Skeletal muscle tissue (tissue), 4 donors: ENCODE measurements around the gene FAM83E. TPM values are rescaled to one million over a fixed set of nuclear protein-coding genes. Genes with fewer than 3 reads are reported as not detected.

Experiments
- H3K27ac ChIP-seq: one replicate; pipeline ENCODE4 v1.7.0; 2013; ENCODE audit warnings: mild to moderate bottlenecking, low read depth, low read length, inconsistent platforms
- H3K27me3 ChIP-seq, 3 donors: one replicate each; pipeline ENCODE4 v1.7.0; 2013; ENCODE audit warnings: low read length in 3 of 3; ENCODE audit not compliant: control insufficient read depth in 3 of 3, insufficient read depth in 3 of 3
- H3K36me3 ChIP-seq, 3 donors: one replicate each; pipeline ENCODE4 v1.7.0; 2013; ENCODE audit warnings: low read length in 3 of 3; ENCODE audit not compliant: control insufficient read depth in 3 of 3, insufficient read depth in 3 of 3
- H3K4me1 ChIP-seq, 3 donors: one replicate each; pipeline ENCODE4 v1.7.0; 2013; ENCODE audit warnings: low read length in 3 of 3, mild to moderate bottlenecking in 3 of 3; ENCODE audit not compliant: control insufficient read depth in 3 of 3, insufficient read depth in 3 of 3
- H3K4me3 ChIP-seq, 3 donors: one replicate each; pipeline ENCODE4 v1.7.0; 2013; ENCODE audit warnings: low read length in 3 of 3
- H3K9ac ChIP-seq, 3 donors: one replicate each; pipeline ENCODE4 v1.7.0; 2013; ENCODE audit warnings: low read length in 3 of 3, mild to moderate bottlenecking in 3 of 3, moderate library complexity in 2 of 3, low read depth in 1 of 3
- H3K9me3 ChIP-seq, 3 donors: one replicate each; pipeline ENCODE4 v1.7.0; 2013; ENCODE audit warnings: low read length in 3 of 3; ENCODE audit not compliant: control insufficient read depth in 3 of 3
- total RNA-seq: library from RNA; depleted of rRNA; stranded (reverse); fragments of >200 nt; gene quantifications from one replicate; pipeline ENCODE4 v1.2.3, GENCODE V29; 2014
- donor health status: Osteomylitis.

FAM83E gene
- total RNA-seq, 1 donor from 2014 or later, result 1.6 TPM

- Histone ChIP-seq H3K27me3 (no peaks in the 10 kb centered on the region), H3K36me3 (peaks cover 14 to 28% (median 25%) of the 10 kb centered on the region in 3 donors), H3K9ac (peak overlapping the region in 2 of 3 donors; percentile 29 to 62), H3K27ac (peak overlapping the region; percentile 44), H3K9me3 (no peaks in the 10 kb centered on the region), H3K4me1 (peaks cover 52 to 63% (median 54%) of the 10 kb centered on the region in 3 donors), H3K4me3 (no peak overlapping the region)
Measured at GRCh38 chr19:48629599-48630295, 14.9 kb upstream of the FAM83E start.

DNA sequence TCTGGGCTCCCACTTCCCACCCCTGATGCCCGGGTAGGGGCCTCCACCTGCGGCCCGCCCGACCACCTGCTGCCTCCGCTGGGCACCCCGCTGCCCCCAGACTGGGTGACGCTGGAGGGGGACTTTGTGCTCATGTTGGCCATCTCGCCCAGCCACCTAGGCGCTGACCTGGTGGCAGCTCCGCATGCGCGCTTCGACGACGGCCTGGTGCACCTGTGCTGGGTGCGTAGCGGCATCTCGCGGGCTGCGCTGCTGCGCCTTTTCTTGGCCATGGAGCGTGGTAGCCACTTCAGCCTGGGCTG is 14.4 kb upstream of the FAM83E start:
- no peaks in the 10 kb centered on the region for H3K9me3 ChIP-seq
- H3K36me3 ChIP-seq, result peaks cover 14 to 28% (median 25%) of the 10 kb centered on the region in 3 donors
- no peak overlapping the region for H3K9ac ChIP-seq
- no peak overlapping the region for H3K4me3 ChIP-seq
- H3K27ac ChIP-seq, result no peak overlapping the region
- no peaks in the 10 kb centered on the region for H3K27me3 ChIP-seq
- peaks cover 54 to 64% (median 55%) of the 10 kb centered on the region in 3 donors for H3K4me1 ChIP-seq

DNA sequence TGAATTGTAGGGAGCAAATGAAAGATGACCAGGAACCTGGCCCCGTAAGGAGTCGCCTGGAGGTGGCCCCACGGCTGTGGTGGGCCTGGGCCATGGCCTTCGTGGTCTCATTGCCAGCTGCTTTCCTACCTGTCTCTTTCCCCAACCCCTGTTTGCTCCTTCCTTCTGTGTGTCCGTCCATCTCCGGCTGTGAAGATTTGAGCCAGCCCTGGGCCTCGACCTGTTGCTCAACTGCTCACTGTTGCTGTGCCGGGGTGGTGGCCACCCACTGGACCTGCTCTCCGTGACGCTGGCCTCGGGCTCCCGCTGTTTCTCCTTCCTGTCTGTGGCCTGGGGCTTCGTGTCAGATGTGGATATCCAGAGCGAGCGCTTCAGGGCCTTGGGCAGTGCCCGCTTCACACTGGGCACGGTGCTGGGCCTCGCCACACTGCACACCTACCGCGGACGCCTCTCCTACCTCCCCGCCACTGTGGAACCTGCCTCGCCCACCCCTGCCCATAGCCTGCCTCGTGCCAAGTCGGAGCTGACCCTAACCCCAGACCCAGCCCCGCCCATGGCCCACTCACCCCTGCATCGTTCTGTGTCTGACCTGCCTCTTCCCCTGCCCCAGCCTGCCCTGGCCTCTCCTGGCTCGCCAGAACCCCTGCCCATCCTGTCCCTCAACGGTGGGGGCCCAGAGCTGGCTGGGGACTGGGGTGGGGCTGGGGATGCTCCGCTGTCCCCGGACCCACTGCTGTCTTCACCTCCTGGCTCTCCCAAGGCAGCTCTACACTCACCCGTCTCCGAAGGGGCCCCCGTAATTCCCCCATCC is 13.8 kb upstream of the FAM83E start:
- Histone ChIP-seq H3K4me3 (no peak overlapping the region), H3K4me1 (peaks cover 51 to 61% (median 52%) of the 10 kb centered on the region in 3 donors), H3K36me3 (peaks cover 14 to 28% (median 25%) of the 10 kb centered on the region in 3 donors), H3K9ac (no peak overlapping the region), H3K27me3 (no peaks in the 10 kb centered on the region), H3K27ac (no peak overlapping the region), H3K9me3 (no peaks in the 10 kb centered on the region)

DNA sequence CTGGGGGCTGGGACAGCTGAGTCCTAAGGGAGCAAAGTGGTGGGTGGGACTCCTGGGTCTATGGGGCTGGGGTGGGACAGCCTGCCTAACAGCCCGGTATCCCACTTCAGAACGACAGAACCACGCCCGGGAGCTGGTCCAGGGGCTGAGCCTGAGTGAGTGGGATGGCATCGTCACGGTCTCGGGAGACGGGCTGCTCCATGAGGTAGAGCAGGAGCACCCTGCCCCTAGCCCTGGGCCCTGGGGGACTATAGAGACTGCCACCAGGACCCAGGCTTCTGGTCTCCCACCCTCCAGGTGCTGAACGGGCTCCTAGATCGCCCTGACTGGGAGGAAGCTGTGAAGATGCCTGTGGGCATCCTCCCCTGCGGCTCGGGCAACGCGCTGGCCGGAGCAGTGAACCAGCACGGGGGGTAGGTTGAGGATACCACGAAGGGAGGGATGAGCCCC is 13.0 kb upstream of the FAM83E start:
- Histone ChIP-seq H3K4me1 (peaks cover 50 to 58% (median 51%) of the 10 kb centered on the region in 3 donors), H3K9ac (no peak overlapping the region), H3K27me3 (no peaks in the 10 kb centered on the region), H3K4me3 (no peak overlapping the region), H3K36me3 (peaks cover 9 to 24% (median 20%) of the 10 kb centered on the region in 3 donors), H3K9me3 (no peaks in the 10 kb centered on the region), H3K27ac (no peak overlapping the region)

DNA sequence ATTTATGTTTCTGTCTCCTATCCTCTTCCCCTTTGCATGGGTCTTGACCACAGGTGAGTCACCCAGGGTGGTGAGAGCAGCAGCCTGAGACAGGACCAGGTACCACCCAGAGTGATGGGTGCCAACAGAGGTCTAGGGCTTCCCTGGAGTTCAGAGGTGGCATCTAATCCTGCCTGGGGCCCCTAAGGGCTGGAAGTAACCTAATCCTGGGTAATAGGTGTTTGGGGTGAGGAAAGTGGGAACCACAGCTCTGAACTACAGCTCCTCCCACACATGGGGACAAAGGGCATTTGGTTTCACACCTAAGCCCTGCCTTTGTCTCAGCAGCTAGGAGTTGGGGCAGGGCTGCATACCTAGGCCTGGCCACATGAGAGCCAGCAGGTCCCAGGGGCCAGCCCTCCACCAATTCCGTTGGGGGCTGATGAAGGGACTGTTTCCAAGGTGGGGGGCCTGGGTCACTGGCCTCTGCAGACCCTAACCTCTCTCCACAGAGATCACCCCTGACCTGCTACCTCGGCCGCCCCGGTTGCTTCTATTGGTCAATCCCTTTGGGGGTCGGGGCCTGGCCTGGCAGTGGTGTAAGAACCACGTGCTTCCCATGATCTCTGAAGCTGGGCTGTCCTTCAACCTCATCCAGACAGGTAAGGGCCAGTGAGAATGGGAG is 12.5 kb upstream of the FAM83E start:
- H3K9me3 ChIP-seq, result no peaks in the 10 kb centered on the region
- no peaks in the 10 kb centered on the region for H3K27me3 ChIP-seq
- peaks cover 45 to 53% (median 45%) of the 10 kb centered on the region in 3 donors for H3K4me1 ChIP-seq
- no peak overlapping the region for H3K4me3 ChIP-seq
- no peak overlapping the region for H3K27ac ChIP-seq
- peaks cover 7 to 19% (median 17%) of the 10 kb centered on the region in 3 donors for H3K36me3 ChIP-seq
- H3K9ac ChIP-seq, result peak overlapping the region in 1 of 3 donors; percentile 25

DNA sequence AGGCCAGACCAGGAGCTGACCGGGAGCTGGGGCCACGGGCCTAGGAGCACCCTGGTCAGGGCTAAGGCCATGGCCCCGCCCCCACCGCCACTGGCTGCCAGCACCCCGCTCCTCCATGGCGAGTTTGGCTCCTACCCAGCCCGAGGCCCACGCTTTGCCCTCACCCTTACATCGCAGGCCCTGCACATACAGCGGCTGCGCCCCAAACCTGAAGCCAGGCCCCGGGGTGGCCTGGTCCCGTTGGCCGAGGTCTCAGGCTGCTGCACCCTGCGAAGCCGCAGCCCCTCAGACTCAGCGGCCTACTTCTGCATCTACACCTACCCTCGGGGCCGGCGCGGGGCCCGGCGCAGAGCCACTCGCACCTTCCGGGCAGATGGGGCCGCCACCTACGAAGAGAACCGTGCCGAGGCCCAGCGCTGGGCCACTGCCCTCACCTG is 11.0 kb upstream of the FAM83E start:
- H3K27me3 ChIP-seq, result no peaks in the 10 kb centered on the region
- peaks cover 3 to 11% (median 9%) of the 10 kb centered on the region in 3 donors for H3K36me3 ChIP-seq
- H3K9me3 ChIP-seq, result no peaks in the 10 kb centered on the region
- H3K27ac ChIP-seq, result no peak overlapping the region
- peaks cover 36 to 39% (median 37%) of the 10 kb centered on the region in 3 donors for H3K4me1 ChIP-seq
- no peak overlapping the region for H3K4me3 ChIP-seq
- peak overlapping the region in 1 of 3 donors; percentile 16 for H3K9ac ChIP-seq

DNA sequence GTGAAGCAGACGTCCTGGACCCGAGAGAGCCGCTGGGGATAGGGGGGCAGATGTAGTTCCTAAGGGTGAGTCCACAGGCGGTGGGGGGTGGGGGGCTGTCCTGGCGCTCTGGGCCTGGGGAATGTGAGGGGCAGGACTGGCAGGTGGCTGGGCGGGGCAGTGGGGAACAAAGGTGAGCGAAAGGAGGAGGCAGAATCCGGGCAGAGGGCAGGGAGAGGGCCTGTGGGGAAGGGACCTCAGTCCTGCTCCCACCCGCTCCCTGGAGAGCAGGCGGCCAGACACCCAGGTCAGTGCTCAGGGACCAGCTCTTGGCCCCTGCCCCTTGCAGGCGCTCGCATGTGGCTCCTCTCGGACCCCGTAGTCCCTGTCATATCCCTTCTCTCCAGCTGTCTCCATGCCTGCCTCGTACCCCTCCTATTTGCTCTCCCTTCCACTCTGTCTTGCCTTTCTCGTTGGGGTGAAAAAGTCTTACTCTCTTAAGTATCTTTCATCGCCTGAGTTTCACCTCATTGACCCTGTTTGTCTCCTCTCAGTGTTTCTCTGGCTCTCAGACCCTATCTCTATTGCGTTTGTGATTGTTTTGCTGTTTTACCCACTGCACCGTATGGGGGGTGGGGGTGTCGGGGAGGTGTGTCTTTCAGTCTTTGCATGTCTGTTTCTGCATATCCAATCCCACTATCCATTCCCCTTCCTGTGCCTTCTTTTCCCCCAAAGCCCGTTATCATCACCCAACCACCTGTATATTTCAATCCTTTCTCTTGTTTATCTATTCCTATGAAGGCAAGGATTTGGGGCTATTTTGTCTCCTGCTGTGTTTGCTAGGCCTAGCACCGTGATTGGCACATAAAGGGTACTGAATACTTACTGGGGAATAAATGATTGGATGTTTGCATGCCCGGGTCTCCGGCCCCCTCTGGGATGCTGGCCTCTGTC is 10.2 kb upstream of the FAM83E start:
- peak overlapping the region; percentile 74 for H3K27ac ChIP-seq
- H3K9ac ChIP-seq, result peak overlapping the region; percentile 33 to 89 (median 81)
- H3K36me3 ChIP-seq, result peaks cover 3 to 8% (median 3%) of the 10 kb centered on the region in 3 donors
- no peaks in the 10 kb centered on the region for H3K27me3 ChIP-seq
- no peaks in the 10 kb centered on the region for H3K9me3 ChIP-seq
- H3K4me1 ChIP-seq, result peaks cover 30 to 33% (median 31%) of the 10 kb centered on the region in 3 donors
- peak overlapping the region; percentile 59 to 78 (median 78) for H3K4me3 ChIP-seq

DNA sequence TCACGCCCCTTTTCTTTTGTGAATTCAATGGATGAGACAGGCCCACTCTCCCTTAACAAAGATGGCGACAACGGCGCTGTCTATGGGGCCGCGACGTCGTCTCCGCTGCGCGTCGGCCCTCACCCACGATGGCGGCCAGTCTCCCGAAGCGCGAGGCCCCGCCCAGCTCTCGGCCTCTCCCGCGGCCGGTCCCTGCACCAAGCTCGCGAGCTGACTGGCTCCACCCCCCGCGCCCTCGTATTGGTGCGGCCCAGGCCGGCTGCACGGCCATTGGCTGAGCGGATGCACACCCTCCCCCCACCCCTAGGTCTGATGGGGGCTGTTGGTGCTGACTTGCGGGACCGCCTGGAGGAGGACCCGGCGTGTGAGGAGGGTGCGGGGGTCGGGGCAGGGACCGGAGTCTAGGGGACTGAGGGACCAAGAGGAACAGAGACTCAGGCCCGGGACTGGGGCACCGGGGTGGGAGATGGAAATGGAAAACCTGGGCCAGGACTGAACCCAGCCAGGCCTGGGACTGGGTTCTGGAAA is 9.3 kb upstream of the FAM83E start:
- H3K4me3 ChIP-seq, result peak overlapping the region; percentile 72 to 78 (median 78)
- H3K9me3 ChIP-seq, result no peaks in the 10 kb centered on the region
- H3K27ac ChIP-seq, result peak overlapping the region; percentile 74
- peaks cover 28 to 34% (median 32%) of the 10 kb centered on the region in 3 donors for H3K4me1 ChIP-seq
- H3K36me3 ChIP-seq, result peaks cover 0 to 3% (median 2%) of the 10 kb centered on the region in 3 donors
- H3K9ac ChIP-seq, result peak overlapping the region; percentile 66 to 89 (median 81)
- no peaks in the 10 kb centered on the region for H3K27me3 ChIP-seq
